Activated CD8-positive, alpha-beta memory T cell treated with anti-CD3 and anti-CD28 coated beads for 1 hour (primary cell): ENCODE results near the gene DDAH2.

Experiments used
- DNase-seq, 2 donors: peaks; one replicate each; pipeline ENCODE4 v3.0.0-alpha.2; 2020; ENCODE audit warnings: low read depth in 1 of 2; ENCODE audit errors: extremely low read depth in 1 of 2

The DDAH2 gene

GRCh38 chr6:31761343-31761742, 32.2 kb upstream of the DDAH2 start:
- no peak for DNase-seq

- no peak for DNase-seq
Measured at GRCh38 chr6:31760790-31761189, 31.7 kb upstream of the DDAH2 start.

- no peak for DNase-seq
Measured at GRCh38 chr6:31758281-31758680, 29.2 kb upstream of the DDAH2 start.

GRCh38 chr6:31752739-31753319, 23.7 kb upstream of the DDAH2 start:
- no peak for DNase-seq

GRCh38 chr6:31750411-31751022, 21.4 kb upstream of the DDAH2 start:
- no peak for DNase-seq

- no peak for DNase-seq
Measured at GRCh38 chr6:31749301-31750036, 20.4 kb upstream of the DDAH2 start.

GRCh38 chr6:31744422-31744821, 15.3 kb upstream of the DDAH2 start:
- no peak for DNase-seq

- DNase-seq = no peak
Measured at GRCh38 chr6:31742894-31743293, 13.8 kb upstream of the DDAH2 start.

- DNase-seq = no peak
Measured at GRCh38 chr6:31741815-31742214, 12.7 kb upstream of the DDAH2 start.

GRCh38 chr6:31740397-31741223, 11.5 kb upstream of the DDAH2 start:
- DNase-seq = no peak

GRCh38 chr6:31739639-31740396, 10.7 kb upstream of the DDAH2 start, which contains the start of gene MSH5:
TSS of gene MSH5 (plus strand) at chr6:31740005. CDS start at chr6:31740467, 462 bp downstream.
- peak; percentile 87 to 91 for DNase-seq

GRCh38 chr6:31737991-31738979, 9.2 kb upstream of the DDAH2 start:
- peak; percentile 37 to 39 for DNase-seq

GRCh38 chr6:31737315-31737990, 8.4 kb upstream of the DDAH2 start:
- no peak for DNase-seq

GRCh38 chr6:31736768-31737314, 7.7 kb upstream of the DDAH2 start:
- no peak for DNase-seq

GRCh38 chr6:31736021-31736767, 7.1 kb upstream of the DDAH2 start, which contains the start of gene CLIC1:
TSS of gene CLIC1 (minus strand) at chr6:31736530. CDS start at chr6:31736300, 230 bp downstream.
- DNase-seq = peak; percentile 45 to 63

GRCh38 chr6:31734821-31735406, 5.8 kb upstream of the DDAH2 start:
- DNase-seq = no peak

- peak in 1 of 2 donors; percentile 38 for DNase-seq
Measured at GRCh38 chr6:31734247-31734820, 5.2 kb upstream of the DDAH2 start.
